Thoracic aorta (tissue), 2 donors: ENCODE results near the gene KIF23. TPM values are rescaled to one million over a fixed set of nuclear protein-coding genes. Genes with fewer than 3 reads are reported as not detected.

Experiments
- ATAC-seq: fragments of 150-250 bp; one replicate; pipeline ENCODE4 v1.8.0; 2017; ENCODE audit warnings: low read depth; ENCODE audit not compliant: insufficient number of reproducible peaks, low FRiP score
- DNase-seq: peaks from one replicate; pipeline ENCODE4 v3.0.0-alpha.2; 2020; ENCODE audit warnings: low spot score
- H3K27ac ChIP-seq, 2 donors: fragments of 200-600 bp; sonication (generic); 1 replicate in 1 of 2; 2 replicates in 1 of 2; pipeline ENCODE4 v1.5.1; 2016; ENCODE audit warnings: mild to moderate bottlenecking in 2 of 2, moderate library complexity in 2 of 2
- H3K27me3 ChIP-seq: fragments of 200-600 bp; sonication (generic); replicated peaks from 2 replicates; pipeline ENCODE4 v1.6.0; 2016; ENCODE audit warnings: mild to moderate bottlenecking; ENCODE audit not compliant: insufficient read depth
- H3K36me3 ChIP-seq: fragments of 200-600 bp; sonication (generic); one replicate; pipeline ENCODE4 v1.5.1; 2016
- H3K4me1 ChIP-seq, 2 donors: fragments of 200-600 bp; sonication (generic); 1 replicate in 1 of 2; 2 replicates in 1 of 2; pipeline versions ENCODE4 v1.5.1 to v1.6.0; 2016; ENCODE audit warnings: low read depth in 2 of 2, mild to moderate bottlenecking in 1 of 2; ENCODE audit not compliant: control insufficient read depth in 1 of 2
- H3K4me3 ChIP-seq: fragments of 200-600 bp; sonication (generic); 2 replicates; pipeline ENCODE4 v1.5.1; 2016; ENCODE audit warnings: mild to moderate bottlenecking
- H3K9me3 ChIP-seq: fragments of 200-600 bp; sonication (generic); 2 replicates; pipeline ENCODE4 v1.5.1; 2016
- total RNA-seq, 2 donors: library from RNA; depleted of rRNA; stranded (reverse); fragments of >200 nt; gene quantifications; one replicate each; pipeline versions ENCODE4 v1.1.0 to v1.2.3, GENCODE V29; 2016
- TF ChIP-seq, protein P1 (sequence below): fragments of 200-600 bp; sonication (generic); IDR thresholded peaks from one replicate; pipeline ENCODE4 v1.5.1; 2019; ENCODE audit warnings: antibody characterized with exemption

Gene KIF23
- total RNA-seq, 2 donors from 2014 or later: 9.8 to 20.6 TPM

DNA sequence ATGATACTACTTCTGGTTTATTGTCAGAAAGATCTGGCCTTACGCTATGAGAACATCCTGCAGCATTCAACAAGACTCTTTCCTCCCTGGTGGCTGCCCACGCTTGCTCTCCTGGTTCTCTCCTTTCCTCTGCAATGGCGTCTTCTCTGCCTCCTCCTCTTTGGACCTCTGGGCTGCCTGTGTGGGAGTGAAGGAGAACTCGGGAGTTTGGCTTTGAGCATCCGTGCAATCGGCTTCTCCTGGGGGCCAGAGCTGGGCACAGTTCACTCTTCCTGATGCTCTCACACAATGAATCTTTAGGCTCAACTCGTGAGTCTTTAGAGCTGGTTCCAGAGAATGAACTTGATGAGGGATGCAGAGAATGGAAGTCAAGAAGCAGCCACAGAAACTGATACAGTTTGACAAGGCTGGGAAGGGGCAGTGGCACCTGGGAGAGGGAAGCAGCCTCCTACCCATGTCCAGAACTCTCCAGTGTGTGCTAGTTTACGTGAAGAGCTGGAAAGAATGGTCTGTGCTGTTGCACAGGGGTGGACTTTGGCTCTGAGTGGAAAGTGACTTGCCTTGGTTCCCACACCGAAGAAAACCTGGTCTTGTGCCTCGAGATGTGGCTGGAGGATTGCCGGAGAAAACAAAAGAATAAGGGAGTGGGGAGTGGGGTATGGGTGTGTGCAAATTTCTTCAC is 76.3 kb downstream of the KIF23 start:
- Histone ChIP-seq H3K27ac (no peak overlapping the region), H3K4me3 (no peak overlapping the region), H3K9me3 (no peaks in the 10 kb centered on the region), H3K4me1 (no peaks in the 10 kb centered on the region), H3K36me3 (no peaks in the 10 kb centered on the region), H3K27me3 (no peaks in the 10 kb centered on the region)
- TF ChIP-seq, protein P1, sequence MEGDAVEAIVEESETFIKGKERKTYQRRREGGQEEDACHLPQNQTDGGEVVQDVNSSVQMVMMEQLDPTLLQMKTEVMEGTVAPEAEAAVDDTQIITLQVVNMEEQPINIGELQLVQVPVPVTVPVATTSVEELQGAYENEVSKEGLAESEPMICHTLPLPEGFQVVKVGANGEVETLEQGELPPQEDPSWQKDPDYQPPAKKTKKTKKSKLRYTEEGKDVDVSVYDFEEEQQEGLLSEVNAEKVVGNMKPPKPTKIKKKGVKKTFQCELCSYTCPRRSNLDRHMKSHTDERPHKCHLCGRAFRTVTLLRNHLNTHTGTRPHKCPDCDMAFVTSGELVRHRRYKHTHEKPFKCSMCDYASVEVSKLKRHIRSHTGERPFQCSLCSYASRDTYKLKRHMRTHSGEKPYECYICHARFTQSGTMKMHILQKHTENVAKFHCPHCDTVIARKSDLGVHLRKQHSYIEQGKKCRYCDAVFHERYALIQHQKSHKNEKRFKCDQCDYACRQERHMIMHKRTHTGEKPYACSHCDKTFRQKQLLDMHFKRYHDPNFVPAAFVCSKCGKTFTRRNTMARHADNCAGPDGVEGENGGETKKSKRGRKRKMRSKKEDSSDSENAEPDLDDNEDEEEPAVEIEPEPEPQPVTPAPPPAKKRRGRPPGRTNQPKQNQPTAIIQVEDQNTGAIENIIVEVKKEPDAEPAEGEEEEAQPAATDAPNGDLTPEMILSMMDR: no peak
- DNase-seq (no peak), ATAC-seq (no peak)

- TF ChIP-seq, protein P1: no peak
- Histone ChIP-seq H3K4me1 (no peaks in the 10 kb centered on the region), H3K9me3 (no peaks in the 10 kb centered on the region), H3K27ac (no peak overlapping the region), H3K27me3 (no peaks in the 10 kb centered on the region), H3K36me3 (no peaks in the 10 kb centered on the region), H3K4me3 (no peak overlapping the region)
- no peak for ATAC-seq
- no peak for DNase-seq
These were observed 76.9 kb downstream of the KIF23 start for GRCh38 chr15:69491038-69491505.

- H3K27ac ChIP-seq: no peak overlapping the region
- H3K4me1 ChIP-seq: no peaks in the 10 kb centered on the region
- TF ChIP-seq, protein P1: no peak
- no peak overlapping the region for H3K4me3 ChIP-seq
- no peaks in the 10 kb centered on the region for H3K36me3 ChIP-seq
- no peak for ATAC-seq
- no peaks in the 10 kb centered on the region for H3K9me3 ChIP-seq
- H3K27me3 ChIP-seq: no peaks in the 10 kb centered on the region
- DNase-seq: no peak
These were observed 79.3 kb downstream of the KIF23 start for GRCh38 chr15:69493406-69493805.

GRCh38 chr15:69496001-69496400 is 81.9 kb downstream of the KIF23 start:
- Histone ChIP-seq H3K27me3 (no peaks in the 10 kb centered on the region), H3K9me3 (no peaks in the 10 kb centered on the region), H3K27ac (no peak overlapping the region), H3K4me3 (no peak overlapping the region), H3K4me1 (no peaks in the 10 kb centered on the region), H3K36me3 (no peaks in the 10 kb centered on the region)
- TF ChIP-seq, protein P1: no peak
- ATAC-seq: no peak
- DNase-seq: no peak

DNA sequence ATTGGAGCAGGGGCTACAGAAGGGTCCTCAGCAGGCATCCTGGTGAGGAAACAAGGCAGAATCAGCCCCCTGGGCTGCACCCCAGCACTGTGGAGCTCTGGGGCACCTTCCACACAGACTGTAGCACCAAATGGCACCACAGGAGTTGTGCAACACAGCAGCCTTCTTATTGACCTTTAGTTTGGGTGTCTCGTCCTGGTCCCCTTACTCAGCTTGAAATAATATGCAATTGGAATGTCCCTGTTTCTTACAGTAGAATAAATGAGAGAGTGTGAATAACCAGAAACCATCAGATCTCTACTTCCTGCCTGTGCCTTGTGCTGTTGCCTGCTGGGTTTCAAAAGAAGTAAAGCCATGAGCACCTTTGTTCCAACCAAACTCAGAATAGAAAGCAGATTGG is 82.9 kb downstream of the KIF23 start:
- ATAC-seq: no peak

More for the DNA sequence above, 82.9 kb downstream of the KIF23 start:
- H3K27me3 ChIP-seq: no peaks in the 10 kb centered on the region
- H3K4me1 ChIP-seq: no peaks in the 10 kb centered on the region
- no peak for DNase-seq
- no peaks in the 10 kb centered on the region for H3K9me3 ChIP-seq
- no peaks in the 10 kb centered on the region for H3K36me3 ChIP-seq
- TF ChIP-seq, protein P1: no peak
- H3K27ac ChIP-seq: no peak overlapping the region
- H3K4me3 ChIP-seq: no peak overlapping the region
